GM10248 (cell line): Measurements from ENCODE around the gene TDRD3.

Experiments
- CTCF ChIA-PET: fragments of 300-600 bp; sonication (Branson Sonifier 250); formaldehyde crosslinking; extraction: SDS; loops from one replicate; lab custom pipeline; 2021; ENCODE audit warnings: antibody characterized with exemption; lab: Yijun Ruan, JAX
- POLR2A ChIA-PET: fragments of 350-650 bp; sonication (Branson Sonifier 250); formaldehyde crosslinking; extraction: SDS; loops from one replicate; lab custom pipeline; 2020; ENCODE audit warnings: antibody characterized with exemption; lab: Yijun Ruan, JAX
- DNase-seq: peaks from one replicate; pipeline ENCODE4 v3.0.0; 2012; ENCODE audit errors: extremely low spot score
- TF ChIP-seq, protein P1 (sequence below): IDR thresholded peaks from 2 replicates; pipeline ENCODE4 v1.5.1; 2012; ENCODE audit warnings: mild to moderate bottlenecking, low read depth; ENCODE audit errors: extremely low read depth, missing control alignments, control extremely low read depth

TDRD3 gene

GRCh38 chr13:60611523-60611922 lies 214.5 kb downstream of the TDRD3 start:
- ChIA-PET CTCF (no interaction called here), POLR2A (no interaction called here)
- DNase-seq, result no peak
- TF ChIP-seq, protein P1, sequence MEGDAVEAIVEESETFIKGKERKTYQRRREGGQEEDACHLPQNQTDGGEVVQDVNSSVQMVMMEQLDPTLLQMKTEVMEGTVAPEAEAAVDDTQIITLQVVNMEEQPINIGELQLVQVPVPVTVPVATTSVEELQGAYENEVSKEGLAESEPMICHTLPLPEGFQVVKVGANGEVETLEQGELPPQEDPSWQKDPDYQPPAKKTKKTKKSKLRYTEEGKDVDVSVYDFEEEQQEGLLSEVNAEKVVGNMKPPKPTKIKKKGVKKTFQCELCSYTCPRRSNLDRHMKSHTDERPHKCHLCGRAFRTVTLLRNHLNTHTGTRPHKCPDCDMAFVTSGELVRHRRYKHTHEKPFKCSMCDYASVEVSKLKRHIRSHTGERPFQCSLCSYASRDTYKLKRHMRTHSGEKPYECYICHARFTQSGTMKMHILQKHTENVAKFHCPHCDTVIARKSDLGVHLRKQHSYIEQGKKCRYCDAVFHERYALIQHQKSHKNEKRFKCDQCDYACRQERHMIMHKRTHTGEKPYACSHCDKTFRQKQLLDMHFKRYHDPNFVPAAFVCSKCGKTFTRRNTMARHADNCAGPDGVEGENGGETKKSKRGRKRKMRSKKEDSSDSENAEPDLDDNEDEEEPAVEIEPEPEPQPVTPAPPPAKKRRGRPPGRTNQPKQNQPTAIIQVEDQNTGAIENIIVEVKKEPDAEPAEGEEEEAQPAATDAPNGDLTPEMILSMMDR, result no peak

DNA sequence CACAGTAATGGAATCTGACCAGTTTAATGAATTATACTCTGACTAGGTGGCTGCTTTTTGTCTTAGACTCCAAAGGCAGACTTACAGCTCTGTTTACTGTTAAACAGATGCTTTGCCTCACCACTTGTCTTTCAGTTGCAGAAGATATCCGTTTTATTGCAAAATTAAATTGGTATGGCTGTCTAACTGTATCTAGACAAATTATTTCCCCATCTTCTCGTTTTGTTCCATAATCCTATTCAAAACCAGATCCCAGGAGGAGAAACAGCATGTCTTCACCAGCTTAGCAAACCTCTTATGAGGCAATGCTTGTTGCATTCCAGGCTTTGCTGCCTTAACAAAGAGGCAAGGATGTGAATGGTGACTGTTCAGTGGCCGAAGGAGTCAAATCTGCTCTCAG lies 215.6 kb downstream of the TDRD3 start:
- POLR2A ChIA-PET, result no interaction called here
- CTCF ChIA-PET, result interaction anchor here (1.4 kb wide), 1 partner anchor 15 kb away, joined by 3 read pairs; no protein-coding TSS in a partner anchor
- DNase-seq, result no peak
- TF ChIP-seq, protein P1, result no peak

DNA sequence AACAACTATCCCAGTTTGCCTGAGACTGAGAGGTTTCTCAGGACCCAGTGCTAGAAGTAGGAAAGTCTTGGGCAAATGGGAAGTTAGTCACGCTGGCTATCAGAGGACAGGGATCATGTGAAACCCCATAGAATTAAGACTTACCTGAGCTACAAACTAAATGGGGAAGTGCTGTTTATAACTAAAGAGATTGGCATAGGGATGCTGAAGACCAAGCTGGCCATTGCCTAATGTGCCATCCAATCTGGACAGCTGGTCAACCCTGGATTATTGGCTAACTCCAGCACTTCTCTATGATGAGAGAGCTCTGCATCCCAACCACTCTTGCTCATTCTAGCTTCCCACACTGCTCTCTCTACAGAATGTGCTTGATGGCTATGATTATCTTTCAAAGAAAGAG lies 216.1 kb downstream of the TDRD3 start:
- TF ChIP-seq, protein P1, result no peak
- ChIA-PET CTCF (interaction anchor here (1.4 kb wide), 1 partner anchor 15 kb away, joined by 3 read pairs; no protein-coding TSS in a partner anchor), POLR2A (no interaction called here)
- DNase-seq, result no peak

DNA sequence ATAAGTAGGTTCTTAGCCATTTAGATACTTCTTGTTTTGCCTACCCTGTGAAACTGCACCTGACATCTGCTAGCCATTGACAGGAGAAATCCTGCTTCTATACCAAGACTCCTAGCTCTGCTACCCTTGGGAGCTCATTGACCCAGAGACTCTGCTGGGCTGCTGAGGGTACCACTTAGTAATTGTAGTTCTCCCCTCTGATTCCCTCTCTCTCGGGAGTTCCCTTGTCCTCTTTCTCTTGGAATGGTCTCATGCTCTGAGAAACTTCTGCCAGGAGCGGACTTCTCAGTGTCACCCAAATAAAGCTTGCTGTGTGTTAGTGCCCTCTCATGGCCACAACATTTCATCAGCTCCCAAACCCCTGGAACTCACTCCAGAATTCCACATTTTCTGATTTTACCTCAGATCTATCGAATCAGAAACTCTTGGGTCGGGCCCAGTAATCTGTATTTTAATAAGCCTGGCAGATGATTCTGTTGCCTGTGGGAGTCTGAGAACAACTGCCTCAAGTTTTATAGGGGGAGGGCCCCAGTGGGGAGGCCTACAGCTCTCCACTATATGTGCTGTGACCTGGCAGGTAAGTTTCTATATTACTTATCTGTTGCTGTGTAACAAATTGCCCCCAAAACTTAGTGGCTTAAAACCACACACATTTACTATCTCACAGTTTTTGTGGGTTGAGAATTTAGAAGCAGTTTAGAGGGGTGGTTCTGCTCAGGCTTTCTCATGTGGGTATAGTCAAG lies 221.1 kb downstream of the TDRD3 start:
- TF ChIP-seq, protein P1, result no peak
- no peak for DNase-seq
- ChIA-PET POLR2A (no interaction called here), CTCF (interaction anchor here (1.2 to 3.0 kb wide), 3 partner anchors 9 to 169 kb away, joined by 3 to 14 read pairs (median 7); no protein-coding TSS in a partner anchor)

GRCh38 chr13:60619461-60619860 lies 222.4 kb downstream of the TDRD3 start:
- ChIA-PET CTCF (no interaction called here), POLR2A (no interaction called here)
- no peak for DNase-seq
- TF ChIP-seq, protein P1, result no peak

DNA sequence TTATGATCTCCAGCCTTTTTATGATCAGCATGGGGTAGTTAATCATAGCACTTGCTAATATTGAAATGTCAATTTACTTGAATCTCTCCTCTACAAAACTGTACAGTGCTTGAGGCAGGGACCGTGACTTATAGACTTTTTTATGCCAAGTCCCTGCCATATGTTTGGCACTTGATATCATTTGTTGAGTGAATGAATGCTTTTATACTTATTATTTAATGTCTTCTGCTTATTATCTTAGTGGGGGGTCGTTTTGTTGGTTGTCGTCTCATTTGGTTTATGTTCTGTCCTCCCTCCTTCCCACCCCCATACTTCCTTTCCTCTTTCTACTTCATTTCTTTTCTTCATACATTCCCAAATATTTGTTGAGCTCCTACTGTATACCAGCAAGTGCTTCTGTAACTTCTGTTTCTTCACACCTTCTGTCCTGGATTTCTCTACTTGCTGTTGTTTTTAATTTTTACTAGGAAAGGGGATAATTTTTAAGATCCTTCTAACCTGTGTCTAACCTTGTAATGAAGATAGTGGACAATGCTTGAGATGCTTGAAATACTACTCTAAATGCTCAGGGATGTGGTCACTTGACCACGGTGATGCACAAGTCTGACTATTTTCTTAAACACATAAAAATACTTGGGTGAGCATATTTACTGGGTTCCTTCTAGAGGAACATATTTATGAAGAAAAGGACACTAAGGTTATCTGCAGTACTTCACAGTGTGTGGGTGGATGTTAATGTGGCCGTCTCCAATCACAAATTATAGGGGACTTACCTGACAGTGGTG lies 223.8 kb downstream of the TDRD3 start:
- TF ChIP-seq, protein P1, result no peak
- CTCF ChIA-PET, result no interaction called here
- no peak for DNase-seq
- POLR2A ChIA-PET, result no interaction called here
